PC-9 (cell line): Measurements from ENCODE around the gene CARMIL1. TPM values are rescaled to one million over a fixed set of nuclear protein-coding genes. Genes with fewer than 3 reads are reported as not detected.

Source experiments
- BruUV-seq: library from RNA; stranded (reverse); fragments of 400-500 nt; replicated peaks from 2 replicates; lab custom pipeline; 2021; lab: Mats Ljungman, UMichigan
- CTCF ChIA-PET: fragments of 300-600 bp; sonication (Branson Sonifier 250); formaldehyde crosslinking; loops from one replicate; lab custom pipeline; 2022; ENCODE audit warnings: antibody characterized with exemption; lab: Charles Lee
- POLR2A ChIA-PET: fragments of 300-600 bp; sonication (Branson Sonifier 250); formaldehyde crosslinking; loops from one replicate; lab custom pipeline; 2022; ENCODE audit warnings: antibody characterized with exemption; ENCODE audit not compliant: unreplicated experiment; lab: Charles Lee
- DNase-seq, 2 experiments: peaks; one replicate each; pipeline versions ENCODE4 v3.0.0 to v3.0.0-alpha.2; 2015 to 2022; ENCODE audit warnings: mixed read lengths in 1 of 2
- H2AFZ ChIP-seq: fragments of 200-600 bp; sonication (generic); 2 replicates; pipeline ENCODE4 v1.8.1; 2017; ENCODE audit warnings: antibody characterized with exemption
- H3F3A ChIP-seq: fragments of 200-600 bp; sonication (generic); 2 replicates; pipeline ENCODE4 v1.8.1; 2017; ENCODE audit warnings: antibody characterized with exemption, mild to moderate bottlenecking, low read depth; ENCODE audit not compliant: insufficient read depth
- H3K27ac ChIP-seq: fragments of 200-600 bp; sonication (generic); 2 replicates; pipeline ENCODE4 v1.6.1; 2016; ENCODE audit warnings: mixed run types
- H3K27me3 ChIP-seq: fragments of 200-600 bp; sonication (generic); 2 replicates; pipeline ENCODE4 v1.6.1; 2016; ENCODE audit warnings: low read depth, mixed run types; ENCODE audit not compliant: insufficient read depth
- H3K36me3 ChIP-seq: fragments of 200-600 bp; sonication (generic); 2 replicates; pipeline ENCODE4 v1.6.1; 2016; ENCODE audit warnings: low read depth, mixed run types
- H3K4me1 ChIP-seq: fragments of 200-600 bp; sonication (generic); replicated peaks from 2 replicates; pipeline ENCODE4 v1.6.1; 2016; ENCODE audit warnings: mixed run types; ENCODE audit not compliant: insufficient read depth
- H3K4me2 ChIP-seq: fragments of 200-600 bp; sonication (generic); 2 replicates; pipeline ENCODE4 v1.6.1; 2017; ENCODE audit warnings: mixed run types
- H3K4me3 ChIP-seq: fragments of 200-600 bp; sonication (generic); 2 replicates; pipeline ENCODE4 v1.6.1; 2016; ENCODE audit warnings: mixed run types
- H3K79me2 ChIP-seq: fragments of 200-600 bp; sonication (generic); 2 replicates; pipeline ENCODE4 v1.6.1; 2017; ENCODE audit warnings: low read depth, mixed run types
- H3K9me2 ChIP-seq: fragments of 200-600 bp; sonication (generic); 2 replicates; pipeline ENCODE4 v1.8.1; 2017; ENCODE audit warnings: mild to moderate bottlenecking; ENCODE audit not compliant: insufficient read depth
- H3K9me3 ChIP-seq: fragments of 200-600 bp; sonication (generic); 2 replicates; pipeline ENCODE4 v1.8.1; 2016; ENCODE audit warnings: low read depth; ENCODE audit not compliant: insufficient read depth
- H4K20me1 ChIP-seq: fragments of 200-600 bp; sonication (generic); 2 replicates; pipeline ENCODE4 v1.8.1; 2017; ENCODE audit not compliant: insufficient read depth
- EZH2 ChIP-seq: fragments of 200-600 bp; sonication (generic); IDR thresholded peaks from 2 replicates; pipeline ENCODE4 v1.8.0; 2017; ENCODE audit warnings: antibody characterized with exemption, low read depth
- intact Hi-C: fragments of 100-400 bp; cut with micrococcal nuclease; formaldehyde crosslinking; loops from one replicate; pipeline ENCODE4 v1.10.0; 2022; ENCODE audit not compliant: unreplicated experiment
- total RNA-seq: library from RNA; stranded (reverse); gene quantifications from 2 replicates; pipeline ENCODE4 v1.2.3, GENCODE V29; 2021
- TF ChIP-seq, protein P1 (sequence below): fragments of 200-600 bp; sonication (generic); conservative IDR thresholded peaks from 2 replicates; pipeline ENCODE4 v1.6.1; 2017; ENCODE audit warnings: mixed run types, antibody characterized with exemption, mild to moderate bottlenecking, moderate library complexity

The CARMIL1 gene
- total RNA-seq, 1 experiment from 2014 or later, result 33.1 TPM

DNA sequence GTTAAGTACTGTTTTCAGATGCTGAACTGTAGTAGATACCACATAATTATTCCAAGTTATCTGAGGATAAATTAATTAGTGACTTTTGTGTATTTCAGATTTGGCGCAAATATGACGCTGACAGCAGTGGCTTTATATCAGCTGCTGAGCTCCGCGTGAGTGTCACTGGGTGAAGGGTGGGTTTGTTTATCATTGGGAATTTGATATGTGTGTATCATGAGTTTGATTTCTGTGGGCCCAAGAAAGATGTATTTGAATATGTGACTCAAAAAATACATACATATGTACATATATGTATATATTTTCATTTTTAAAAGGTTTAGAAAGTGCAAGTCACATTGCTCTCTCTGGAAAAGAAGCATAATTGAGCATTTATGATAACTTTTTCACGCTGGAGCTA lies 390.2 kb downstream of the CARMIL1 start:
- BruUV-seq, result no TSS peak
- CTCF ChIA-PET, result no interaction called here
- 0 out of 2 replicates have a peak, but pooled peaks cover 3% of the 10 kb centered on the region for H3K4me1 ChIP-seq

More for the DNA sequence above, 390.2 kb downstream of the CARMIL1 start:
- DNase-seq, result no peak
- Histone ChIP-seq H3K27ac (no peak overlapping the region), H3K79me2 (no peaks in the 10 kb centered on the region), H3K9me2 (no peaks in the 10 kb centered on the region), H3K4me3 (no peak overlapping the region), H3K36me3 (no peaks in the 10 kb centered on the region), H4K20me1 (no peaks in the 10 kb centered on the region), H3K9me3 (no peaks in the 10 kb centered on the region), H3K27me3 (no peaks in the 10 kb centered on the region), H3F3A (no peaks in the 10 kb centered on the region), H2AFZ (no peak overlapping the region), H3K4me2 (no peak overlapping the region)
- POLR2A ChIA-PET, result no interaction called here
- intact Hi-C loops, result no loop called here
- TF ChIP-seq, protein P1, sequence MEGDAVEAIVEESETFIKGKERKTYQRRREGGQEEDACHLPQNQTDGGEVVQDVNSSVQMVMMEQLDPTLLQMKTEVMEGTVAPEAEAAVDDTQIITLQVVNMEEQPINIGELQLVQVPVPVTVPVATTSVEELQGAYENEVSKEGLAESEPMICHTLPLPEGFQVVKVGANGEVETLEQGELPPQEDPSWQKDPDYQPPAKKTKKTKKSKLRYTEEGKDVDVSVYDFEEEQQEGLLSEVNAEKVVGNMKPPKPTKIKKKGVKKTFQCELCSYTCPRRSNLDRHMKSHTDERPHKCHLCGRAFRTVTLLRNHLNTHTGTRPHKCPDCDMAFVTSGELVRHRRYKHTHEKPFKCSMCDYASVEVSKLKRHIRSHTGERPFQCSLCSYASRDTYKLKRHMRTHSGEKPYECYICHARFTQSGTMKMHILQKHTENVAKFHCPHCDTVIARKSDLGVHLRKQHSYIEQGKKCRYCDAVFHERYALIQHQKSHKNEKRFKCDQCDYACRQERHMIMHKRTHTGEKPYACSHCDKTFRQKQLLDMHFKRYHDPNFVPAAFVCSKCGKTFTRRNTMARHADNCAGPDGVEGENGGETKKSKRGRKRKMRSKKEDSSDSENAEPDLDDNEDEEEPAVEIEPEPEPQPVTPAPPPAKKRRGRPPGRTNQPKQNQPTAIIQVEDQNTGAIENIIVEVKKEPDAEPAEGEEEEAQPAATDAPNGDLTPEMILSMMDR, result no peak
- no peak for TF ChIP-seq EZH2
